ENCODE results near the gene ROR2. TPM values are rescaled to one million over a fixed set of nuclear protein-coding genes. Genes with fewer than 3 reads are reported as not detected.

The ROR2 gene
- total and polyA plus RNA-seq, 3 experiments from 2014 or later, result 2.0 TPM; not detected in 2

- H3K27me3 ChIP-seq (ENCODE audit: insufficient read depth, low read length, poor library complexity, severe bottlenecking), result no peaks in the 10 kb centered on the region
- peaks cover 0 to 5% (median 0%) of the 10 kb centered on the region in 3 donors for H3K36me3 Mint-ChIP-seq
- H3K9me3 Mint-ChIP-seq, result no peaks in the 10 kb centered on the region
- no peaks in the 10 kb centered on the region for H3K36me3 ChIP-seq (ENCODE audit: insufficient read depth, low read length)
- ChIA-PET CTCF (no interaction called here), POLR2A (interaction anchor here (0.6 kb wide), 1 partner anchor 18 kb away, joined by 4 read pairs; no protein-coding TSS in a partner anchor)
- H3K4me1 Mint-ChIP-seq, result no peaks in the 10 kb centered on the region
- peaks cover 5 to 13% of the 10 kb centered on the region in 2 donors for H3K27me3 Mint-ChIP-seq
- no peaks in the 10 kb centered on the region for H3K9me3 ChIP-seq (ENCODE audit: low read length)
- H3K4me3 Mint-ChIP-seq, result no peak overlapping the region
- H3K4me3 ChIP-seq (ENCODE audit: low read length), result no peak overlapping the region
- H3K27ac ChIP-seq (ENCODE audit: low read depth, low read length), result no peak overlapping the region
- DNase-seq, result no peak
- H3K27ac Mint-ChIP-seq, result peak overlapping the region in 1 of 8 donors; percentile 88
- no peaks in the 10 kb centered on the region for H3K4me1 ChIP-seq (ENCODE audit: insufficient read depth, low read length)
Observed at GRCh38 chr9:91817106-91817492, 132.9 kb downstream of the ROR2 start.

GRCh38 chr9:91816356-91816755 lies 133.7 kb downstream of the ROR2 start:
- ChIA-PET CTCF (no interaction called here), POLR2A (no interaction called here)
- Histone ChIP-seq H3K36me3 (ENCODE audit: insufficient read depth, low read length) (no peaks in the 10 kb centered on the region), H3K27me3 (ENCODE audit: insufficient read depth, low read length, poor library complexity, severe bottlenecking) (no peaks in the 10 kb centered on the region), H3K9me3 (ENCODE audit: low read length) (no peaks in the 10 kb centered on the region), H3K27ac (ENCODE audit: low read depth, low read length) (no peak overlapping the region), H3K4me1 (ENCODE audit: insufficient read depth, low read length) (no peaks in the 10 kb centered on the region), H3K4me3 (ENCODE audit: low read length) (no peak overlapping the region)
- no peak overlapping the region for H3K4me3 Mint-ChIP-seq
- DNase-seq, result no peak
- no peaks in the 10 kb centered on the region for H3K4me1 Mint-ChIP-seq
- peaks cover 0 to under 1% (median 0%) of the 10 kb centered on the region in 3 donors for H3K36me3 Mint-ChIP-seq
- peak overlapping the region in 1 of 8 donors; percentile 27 for H3K27ac Mint-ChIP-seq
- peaks cover 3 to 10% of the 10 kb centered on the region in 2 donors for H3K27me3 Mint-ChIP-seq
- no peaks in the 10 kb centered on the region for H3K9me3 Mint-ChIP-seq

- peak overlapping the region in 1 of 8 donors; percentile 27 for H3K27ac Mint-ChIP-seq
- no peaks in the 10 kb centered on the region for H3K27me3 ChIP-seq (ENCODE audit: insufficient read depth, low read length, poor library complexity, severe bottlenecking)
- no peaks in the 10 kb centered on the region for H3K36me3 ChIP-seq (ENCODE audit: insufficient read depth, low read length)
- H3K4me1 ChIP-seq (ENCODE audit: insufficient read depth, low read length), result no peaks in the 10 kb centered on the region
- H3K27ac ChIP-seq (ENCODE audit: low read depth, low read length), result no peak overlapping the region
- H3K27me3 Mint-ChIP-seq, result peaks cover 2 to 8% of the 10 kb centered on the region in 2 donors
- H3K9me3 Mint-ChIP-seq, result no peaks in the 10 kb centered on the region
- no peaks in the 10 kb centered on the region for H3K9me3 ChIP-seq (ENCODE audit: low read length)
- H3K36me3 Mint-ChIP-seq, result no peaks in the 10 kb centered on the region
- POLR2A ChIA-PET, result no interaction called here
- no peak overlapping the region for H3K4me3 ChIP-seq (ENCODE audit: low read length)
- no peaks in the 10 kb centered on the region for H3K4me1 Mint-ChIP-seq
- CTCF ChIA-PET, result no interaction called here
- DNase-seq, result no peak
- H3K4me3 Mint-ChIP-seq, result no peak overlapping the region
Observed at GRCh38 chr9:91815896-91816295, 134.1 kb downstream of the ROR2 start.

GRCh38 chr9:91814753-91815152 lies 135.3 kb downstream of the ROR2 start:
- H3K9me3 Mint-ChIP-seq, result no peaks in the 10 kb centered on the region
- CTCF ChIA-PET, result no interaction called here

GRCh38 chr9:91814201-91814600 lies 135.8 kb downstream of the ROR2 start:
- no peaks in the 10 kb centered on the region for H3K9me3 Mint-ChIP-seq
- H3K4me3 ChIP-seq (ENCODE audit: low read length), result no peak overlapping the region
- no peak overlapping the region for H3K27ac ChIP-seq (ENCODE audit: low read depth, low read length)
- no peaks in the 10 kb centered on the region for H3K27me3 ChIP-seq (ENCODE audit: insufficient read depth, low read length, poor library complexity, severe bottlenecking)
- H3K36me3 ChIP-seq (ENCODE audit: insufficient read depth, low read length), result no peaks in the 10 kb centered on the region
- no peaks in the 10 kb centered on the region for H3K36me3 Mint-ChIP-seq
- no peaks in the 10 kb centered on the region for H3K4me1 Mint-ChIP-seq
- no peaks in the 10 kb centered on the region for H3K9me3 ChIP-seq (ENCODE audit: low read length)
- no peak for DNase-seq
- H3K27me3 Mint-ChIP-seq, result peaks cover 2 to 8% of the 10 kb centered on the region in 2 donors
- CTCF ChIA-PET, result no interaction called here
- POLR2A ChIA-PET, result no interaction called here
- H3K4me3 Mint-ChIP-seq, result no peak overlapping the region
- peak overlapping the region in 1 of 8 donors; percentile 19 for H3K27ac Mint-ChIP-seq
- no peaks in the 10 kb centered on the region for H3K4me1 ChIP-seq (ENCODE audit: insufficient read depth, low read length)

More at GRCh38 chr9:91814753-91815152, 135.3 kb downstream of the ROR2 start:
- H3K4me3 Mint-ChIP-seq, result no peak overlapping the region
- H3K4me3 ChIP-seq (ENCODE audit: low read length), result no peak overlapping the region
- no peaks in the 10 kb centered on the region for H3K4me1 ChIP-seq (ENCODE audit: insufficient read depth, low read length)
- no peak for DNase-seq
- H3K27me3 ChIP-seq (ENCODE audit: insufficient read depth, low read length, poor library complexity, severe bottlenecking), result no peaks in the 10 kb centered on the region
- H3K36me3 ChIP-seq (ENCODE audit: insufficient read depth, low read length), result no peaks in the 10 kb centered on the region
- no peak overlapping the region for H3K27ac Mint-ChIP-seq
- no peak overlapping the region for H3K27ac ChIP-seq (ENCODE audit: low read depth, low read length)
- no peaks in the 10 kb centered on the region for H3K36me3 Mint-ChIP-seq
- no peaks in the 10 kb centered on the region for H3K9me3 ChIP-seq (ENCODE audit: low read length)
- H3K27me3 Mint-ChIP-seq, result peaks cover 2 to 8% of the 10 kb centered on the region in 2 donors
- POLR2A ChIA-PET, result no interaction called here
- H3K4me1 Mint-ChIP-seq, result no peaks in the 10 kb centered on the region

GRCh38 chr9:91813176-91813795 lies 136.7 kb downstream of the ROR2 start:
- POLR2A ChIA-PET, result no interaction called here
- Histone ChIP-seq H3K27me3 (ENCODE audit: insufficient read depth, low read length, poor library complexity, severe bottlenecking) (no peaks in the 10 kb centered on the region), H3K36me3 (ENCODE audit: insufficient read depth, low read length) (no peaks in the 10 kb centered on the region), H3K4me1 (ENCODE audit: insufficient read depth, low read length) (no peaks in the 10 kb centered on the region), H3K9me3 (ENCODE audit: low read length) (no peaks in the 10 kb centered on the region), H3K27ac (ENCODE audit: low read depth, low read length) (no peak overlapping the region), H3K4me3 (ENCODE audit: low read length) (no peak overlapping the region)
- no peaks in the 10 kb centered on the region for H3K9me3 Mint-ChIP-seq
- H3K27ac Mint-ChIP-seq, result peak overlapping the region in 2 of 8 donors; percentile 16 to 17
- peaks cover 2 to 8% of the 10 kb centered on the region in 2 donors for H3K27me3 Mint-ChIP-seq
- H3K36me3 Mint-ChIP-seq, result peaks cover 0 to 1% (median 0%) of the 10 kb centered on the region in 3 donors
- H3K4me3 Mint-ChIP-seq, result no peak overlapping the region
- no peak for DNase-seq
- no peaks in the 10 kb centered on the region for H3K4me1 Mint-ChIP-seq
- CTCF ChIA-PET, result no interaction called here

GRCh38 chr9:91812191-91812590 lies 137.8 kb downstream of the ROR2 start:
- Histone ChIP-seq H3K9me3 (ENCODE audit: low read length) (no peaks in the 10 kb centered on the region), H3K36me3 (ENCODE audit: insufficient read depth, low read length) (no peaks in the 10 kb centered on the region), H3K27me3 (ENCODE audit: insufficient read depth, low read length, poor library complexity, severe bottlenecking) (no peaks in the 10 kb centered on the region), H3K4me3 (ENCODE audit: low read length) (no peak overlapping the region), H3K27ac (ENCODE audit: low read depth, low read length) (no peak overlapping the region), H3K4me1 (ENCODE audit: insufficient read depth, low read length) (no peaks in the 10 kb centered on the region)
- peaks cover 0 to 1% (median 0%) of the 10 kb centered on the region in 3 donors for H3K36me3 Mint-ChIP-seq
- no peaks in the 10 kb centered on the region for H3K4me1 Mint-ChIP-seq
- POLR2A ChIA-PET, result no interaction called here
- no peak for DNase-seq
- H3K9me3 Mint-ChIP-seq, result no peaks in the 10 kb centered on the region
- CTCF ChIA-PET, result no interaction called here
- H3K4me3 Mint-ChIP-seq, result no peak overlapping the region
- H3K27me3 Mint-ChIP-seq, result peaks cover 1 to 8% of the 10 kb centered on the region in 2 donors
- H3K27ac Mint-ChIP-seq, result peak overlapping the region in 1 of 8 donors; percentile 29

- Histone ChIP-seq H3K4me1 (ENCODE audit: insufficient read depth, low read length) (no peaks in the 10 kb centered on the region), H3K27me3 (ENCODE audit: insufficient read depth, low read length, poor library complexity, severe bottlenecking) (no peaks in the 10 kb centered on the region), H3K27ac (ENCODE audit: low read depth, low read length) (no peak overlapping the region), H3K9me3 (ENCODE audit: low read length) (no peaks in the 10 kb centered on the region), H3K36me3 (ENCODE audit: insufficient read depth, low read length) (no peaks in the 10 kb centered on the region), H3K4me3 (ENCODE audit: low read length) (no peak overlapping the region)
- peaks cover 0 to 1% (median 0%) of the 10 kb centered on the region in 3 donors for H3K36me3 Mint-ChIP-seq
- no peaks in the 10 kb centered on the region for H3K9me3 Mint-ChIP-seq
- H3K27me3 Mint-ChIP-seq, result peaks cover 1 to 8% of the 10 kb centered on the region in 2 donors
- CTCF ChIA-PET, result no interaction called here
- H3K27ac Mint-ChIP-seq, result no peak overlapping the region
- H3K4me1 Mint-ChIP-seq, result no peaks in the 10 kb centered on the region
- H3K4me3 Mint-ChIP-seq, result no peak overlapping the region
- POLR2A ChIA-PET, result no interaction called here
- no peak for DNase-seq
Observed at GRCh38 chr9:91811024-91811909, 138.8 kb downstream of the ROR2 start.

Measured in CD8-positive, alpha-beta memory T cell (primary cell).